Coronary artery (tissue), 2 donors: Measurements from ENCODE around the gene TBC1D2.

Experiments used
- DNase-seq: peaks from one replicate; pipeline ENCODE4 v3.0.0-alpha.2; 2017; ENCODE audit warnings: low spot score
- H3K27ac ChIP-seq, 2 donors: fragments of 200-600 bp; sonication (generic); one replicate each; pipeline ENCODE4 v1.5.1; 2016 to 2019
- H3K4me3 ChIP-seq: fragments of 200-600 bp; sonication (generic); 2 replicates; pipeline ENCODE4 v1.5.1; 2016; ENCODE audit warnings: mild to moderate bottlenecking, moderate library complexity
- CTCF ChIP-seq: fragments of 200-600 bp; sonication (generic); IDR thresholded peaks from one replicate; pipeline ENCODE4 v1.5.1; 2019; ENCODE audit warnings: antibody characterized with exemption

The TBC1D2 gene

GRCh38 chr9:98230304-98230703 lies 25.1 kb downstream of the TBC1D2 start:
- H3K27ac ChIP-seq = no peak overlapping the region
- no peak for TF ChIP-seq CTCF
- no peak overlapping the region for H3K4me3 ChIP-seq
- no peak for DNase-seq

GRCh38 chr9:98229620-98230019 lies 25.8 kb downstream of the TBC1D2 start:
- no peak for DNase-seq
- Histone ChIP-seq H3K27ac (no peak overlapping the region), H3K4me3 (no peak overlapping the region)
- no peak for TF ChIP-seq CTCF

GRCh38 chr9:98229090-98229395 lies 26.4 kb downstream of the TBC1D2 start:
- no peak for DNase-seq
- no peak overlapping the region for H3K27ac ChIP-seq

GRCh38 chr9:98228392-98229089 lies 26.9 kb downstream of the TBC1D2 start:
- Histone ChIP-seq H3K4me3 (no peak overlapping the region), H3K27ac (no peak overlapping the region)
- peak; percentile 41 for DNase-seq
- no peak for TF ChIP-seq CTCF

More at GRCh38 chr9:98229090-98229395, 26.4 kb downstream of the TBC1D2 start:
- TF ChIP-seq CTCF = no peak
- no peak overlapping the region for H3K4me3 ChIP-seq

GRCh38 chr9:98227883-98228282 lies 27.6 kb downstream of the TBC1D2 start:
- peak; percentile 50 for DNase-seq
- no peak overlapping the region for H3K27ac ChIP-seq
- TF ChIP-seq CTCF = no peak
- no peak overlapping the region for H3K4me3 ChIP-seq

GRCh38 chr9:98226957-98227356 lies 28.5 kb downstream of the TBC1D2 start:
- no peak for TF ChIP-seq CTCF
- Histone ChIP-seq H3K4me3 (no peak overlapping the region), H3K27ac (no peak overlapping the region)
- DNase-seq = peak; percentile 12

GRCh38 chr9:98226516-98226915 lies 28.9 kb downstream of the TBC1D2 start:
- no peak overlapping the region for H3K4me3 ChIP-seq
- H3K27ac ChIP-seq = no peak overlapping the region
- no peak for TF ChIP-seq CTCF
- no peak for DNase-seq
